H9 (cell line): Measurements from ENCODE around the gene CCNB1IP1. TPM values are rescaled to one million over a fixed set of nuclear protein-coding genes. Genes with fewer than 3 reads are reported as not detected.

Source experiments
- DNase-seq: peaks from one replicate; pipeline ENCODE4 v3.0.0-alpha.2; 2017
- H2AFZ ChIP-seq: one replicate; pipeline ENCODE4 v1.6.1; 2013; ENCODE audit warnings: mild to moderate bottlenecking, low read length, control low read depth, moderate library complexity
- H2AK5ac ChIP-seq: 2 replicates; pipeline ENCODE4 v1.6.1; 2013; ENCODE audit warnings: low read length, control low read depth, mixed read lengths; ENCODE audit not compliant: insufficient read length
- H2BK120ac ChIP-seq: one replicate; pipeline ENCODE4 v1.6.1; 2013; ENCODE audit warnings: low read depth, mild to moderate bottlenecking, low read length, control low read depth, inconsistent platforms; ENCODE audit not compliant: poor library complexity, severe bottlenecking
- H2BK12ac ChIP-seq: 2 replicates; pipeline ENCODE4 v1.6.1; 2013; ENCODE audit warnings: low read length, control low read depth, mixed read lengths, low read depth; ENCODE audit not compliant: insufficient read length
- H2BK15ac ChIP-seq: 2 replicates; pipeline ENCODE4 v1.6.1; 2013; ENCODE audit warnings: low read depth, low read length, control low read depth
- H2BK20ac ChIP-seq: one replicate; pipeline ENCODE4 v1.6.1; 2013; ENCODE audit warnings: low read depth, mild to moderate bottlenecking, low read length, control low read depth, inconsistent platforms; ENCODE audit not compliant: poor library complexity, severe bottlenecking
- H2BK5ac ChIP-seq: 2 replicates; pipeline ENCODE4 v1.6.1; 2013; ENCODE audit warnings: low read length, control low read depth, mixed read lengths; ENCODE audit not compliant: insufficient read length
- H3K14ac ChIP-seq: 2 replicates; pipeline ENCODE4 v1.6.1; 2013; ENCODE audit warnings: low read length, control low read depth; ENCODE audit not compliant: insufficient read depth
- H3K18ac ChIP-seq: 2 replicates; pipeline ENCODE4 v1.6.1; 2013; ENCODE audit warnings: low read depth, mild to moderate bottlenecking, mixed read lengths, low read length, control low read depth; ENCODE audit not compliant: insufficient read length
- H3K23ac ChIP-seq: 2 replicates; pipeline ENCODE4 v1.6.1; 2013; ENCODE audit warnings: low read length, control low read depth, mixed read lengths, low read depth; ENCODE audit not compliant: insufficient read length
- H3K23me2 ChIP-seq: 2 replicates; pipeline ENCODE4 v1.6.1; 2013; ENCODE audit warnings: low read depth, mild to moderate bottlenecking, mixed read lengths, low read length, control low read depth; ENCODE audit not compliant: insufficient read length, poor library complexity, severe bottlenecking
- H3K27ac ChIP-seq: 2 replicates; pipeline ENCODE4 v1.5.1; 2013; ENCODE audit warnings: low read length, control low read depth, mixed read lengths, low read depth; ENCODE audit not compliant: insufficient read length
- H3K27me3 ChIP-seq: 2 replicates; pipeline ENCODE4 v1.6.1; 2013; ENCODE audit warnings: low read length, control low read depth, inconsistent platforms; ENCODE audit not compliant: insufficient read depth
- H3K4ac ChIP-seq: 2 replicates; pipeline ENCODE4 v1.6.1; 2013; ENCODE audit warnings: low read depth, mild to moderate bottlenecking, control low read depth, inconsistent platforms, low read length, moderate library complexity
- H3K4me1 ChIP-seq: 2 replicates; pipeline ENCODE4 v1.6.1; 2013; ENCODE audit warnings: low read length, control low read depth, inconsistent platforms; ENCODE audit not compliant: insufficient read depth
- H3K4me2 ChIP-seq: 2 replicates; pipeline ENCODE4 v1.6.1; 2013; ENCODE audit warnings: low read length, control low read depth, mixed read lengths; ENCODE audit not compliant: insufficient read length, insufficient read depth
- H3K56ac ChIP-seq: 2 replicates; pipeline ENCODE4 v1.6.1; 2013; ENCODE audit warnings: low read depth, mild to moderate bottlenecking, mixed read lengths, low read length, control low read depth; ENCODE audit not compliant: insufficient read length
- H3K79me1 ChIP-seq: 2 replicates; pipeline ENCODE4 v1.6.1; 2013; ENCODE audit warnings: low read depth, mild to moderate bottlenecking, moderate library complexity, low read length, control low read depth, inconsistent platforms; ENCODE audit not compliant: insufficient read depth, poor library complexity, severe bottlenecking
- H3K79me2 ChIP-seq: 2 replicates; pipeline ENCODE4 v1.6.1; 2013; ENCODE audit warnings: low read length, control low read depth, inconsistent platforms; ENCODE audit not compliant: insufficient read depth
- H3K9ac ChIP-seq: 2 replicates; pipeline ENCODE4 v1.6.1; 2013; ENCODE audit warnings: low read length, control low read depth, mixed read lengths; ENCODE audit not compliant: insufficient read length; ENCODE audit errors: extremely low read depth
- H3K9me3 ChIP-seq: one replicate; pipeline ENCODE4 v1.6.1; 2013; ENCODE audit warnings: low read depth, low read length, inconsistent platforms; ENCODE audit not compliant: control insufficient read depth
- H3T11ph ChIP-seq: one replicate; pipeline ENCODE4 v1.6.1; 2013; ENCODE audit warnings: mild to moderate bottlenecking, low read length, control low read depth, inconsistent platforms
- H4K20me1 ChIP-seq: one replicate; pipeline ENCODE4 v1.6.1; 2013; ENCODE audit not compliant: control insufficient read depth, insufficient read length, insufficient read depth
- H4K5ac ChIP-seq: 2 replicates; pipeline ENCODE4 v1.6.1; 2013; ENCODE audit warnings: low read depth, mild to moderate bottlenecking, mixed read lengths, low read length, control low read depth; ENCODE audit not compliant: insufficient read length
- H4K8ac ChIP-seq: replicated peaks from 2 replicates; pipeline ENCODE4 v1.6.1; 2013; ENCODE audit warnings: low read length, control low read depth, mixed read lengths, low read depth; ENCODE audit not compliant: insufficient read length
- H4K91ac ChIP-seq: 2 replicates; pipeline ENCODE4 v1.6.1; 2013; ENCODE audit warnings: low read depth, mild to moderate bottlenecking, moderate library complexity, mixed read lengths, low read length, control low read depth; ENCODE audit not compliant: insufficient read length
- H3K27ac Mint-ChIP-seq, 3 experiments: 2 replicates in 2 of 3; 3 replicates in 1 of 3; pipeline ENCODE4 v1.8.0; 2020 to 2021; ENCODE audit warnings: mixed read lengths in 3 of 3, mild to moderate bottlenecking in 1 of 3, moderate library complexity in 1 of 3
- H3K27me3 Mint-ChIP-seq: 2 replicates; pipeline ENCODE4 v1.8.0; 2021; ENCODE audit warnings: low read depth, mild to moderate bottlenecking, moderate library complexity, mixed read lengths
- H3K36me3 Mint-ChIP-seq, 3 experiments: 2 replicates in 2 of 3; 3 replicates in 1 of 3; pipeline ENCODE4 v1.8.0; 2020 to 2021; ENCODE audit warnings: low read depth in 3 of 3, mixed read lengths in 3 of 3; ENCODE audit not compliant: insufficient read depth in 1 of 3
- H3K4me1 Mint-ChIP-seq, 2 experiments: 2 replicates each; pipeline ENCODE4 v1.8.0; 2020; ENCODE audit warnings: mixed read lengths in 2 of 2
- H3K4me3 Mint-ChIP-seq, 2 experiments: 2 replicates in 1 of 2; 3 replicates in 1 of 2; pipeline ENCODE4 v1.8.0; 2020 to 2021; ENCODE audit warnings: mild to moderate bottlenecking in 2 of 2, mixed read lengths in 2 of 2, moderate library complexity in 1 of 2
- H3K9me3 Mint-ChIP-seq, 2 experiments: 2 replicates in 1 of 2; 3 replicates in 1 of 2; pipeline ENCODE4 v1.8.0; 2020; ENCODE audit warnings: mild to moderate bottlenecking in 2 of 2, mixed read lengths in 2 of 2, moderate library complexity in 1 of 2
- WGBS: extraction: QIAGEN DNeasy Blood & Tissue Kit; methylation state at CpG from one replicate; pipeline ENCODE4 v1.1.7; 2013; ENCODE audit warnings: missing lambda C conversion rate, low lambda C conversion rate, mixed read lengths; ENCODE audit not compliant: insufficient read length; ENCODE audit errors: extremely low coverage; 5-methylcytosine and 5-hydroxymethylcytosine counted together
- long read RNA-seq: library from polyadenylated mRNA; unstranded; transcript quantifications from one replicate; pipeline ENCODE4 v2.0.0, GENCODE V29; 2020
- total RNA-seq: library from RNA; stranded (reverse); gene quantifications from 2 replicates; pipeline ENCODE4 v1.2.1, GENCODE V29; 2021
- TF ChIP-seq, protein P1 (sequence below): fragments of 200-600 bp; sonication (generic); conservative IDR thresholded peaks from 3 replicates; pipeline ENCODE4 v1.8.0; 2021; ENCODE audit warnings: antibody characterized with exemption, mild to moderate bottlenecking

CCNB1IP1 gene, protein sequence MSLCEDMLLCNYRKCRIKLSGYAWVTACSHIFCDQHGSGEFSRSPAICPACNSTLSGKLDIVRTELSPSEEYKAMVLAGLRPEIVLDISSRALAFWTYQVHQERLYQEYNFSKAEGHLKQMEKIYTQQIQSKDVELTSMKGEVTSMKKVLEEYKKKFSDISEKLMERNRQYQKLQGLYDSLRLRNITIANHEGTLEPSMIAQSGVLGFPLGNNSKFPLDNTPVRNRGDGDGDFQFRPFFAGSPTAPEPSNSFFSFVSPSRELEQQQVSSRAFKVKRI
- total RNA-seq, result 165 and 168 TPM in 2 replicates
- long read RNA-seq, transcript CCNB1IP1-201 (6 exons, 1,305 nt), result minor isoform, 10 of 458 reads
- long read RNA-seq, transcript CCNB1IP1-206 (8 exons, 1,686 nt), result minor isoform, 9 of 458 reads
- long read RNA-seq, transcript CCNB1IP1-203 (7 exons, 1,613 nt), result minor isoform, 5 of 458 reads
- long read RNA-seq, transcript CCNB1IP1-202 (7 exons, 1,479 nt), result major isoform, 334 of 458 reads
- long read RNA-seq, partial matches to known transcripts, result 60 of 458 reads
- long read RNA-seq, other reads (novel, unspliced or antisense), result 38 of 458 reads

- Histone ChIP-seq H2AFZ (no peak within 1 kb of the TSS), H3T11ph (peak within 1 kb of the TSS; percentile 86), H3K23ac (no peak within 1 kb of the TSS), H3K23me2 (peaks cover 6% of the 10 kb centered on the region), H3K79me2 (peaks cover 35% of the 10 kb centered on the region), H2BK15ac (no peak within 1 kb of the TSS), H3K4me1 (peaks cover 6% of the 10 kb centered on the region), H4K5ac (peak within 1 kb of the TSS; percentile 13), H3K27me3 (no peaks in the 10 kb centered on the region), H3K18ac (peak within 1 kb of the TSS; percentile 87), H4K8ac (no peak within 1 kb of the TSS), H3K56ac (peak within 1 kb of the TSS; percentile 19), H3K4me2 (peak within 1 kb of the TSS; percentile 44), H3K27ac (peak within 1 kb of the TSS; percentile 10), H2AK5ac (no peak within 1 kb of the TSS), H3K9ac (peak within 1 kb of the TSS; percentile 97), H3K9me3 (no peaks in the 10 kb centered on the region), H2BK20ac (no peak within 1 kb of the TSS), H3K79me1 (no peaks in the 10 kb centered on the region), H2BK12ac (no peak within 1 kb of the TSS), H3K14ac (peak within 1 kb of the TSS; percentile 84; the same call in 1 of the 2 replicates), H2BK120ac (peak within 1 kb of the TSS; percentile 81), H3K4ac (peak within 1 kb of the TSS; percentile 6; the same call in 1 of the 2 replicates), H4K20me1 (no peaks in the 10 kb centered on the region), H4K91ac (peak within 1 kb of the TSS; percentile 36), H2BK5ac (peak within 1 kb of the TSS; percentile 2)
- H3K4me3 Mint-ChIP-seq, result peak within 1 kb of the TSS; percentile 95 to 99
- peaks cover 16 to 40% (median 29%) of the 10 kb centered on the region in 3 experiments; a peak in 6 of 7 replicates for H3K36me3 Mint-ChIP-seq
- H3K9me3 Mint-ChIP-seq, result peaks cover 0 to 3% of the 10 kb centered on the region in 2 experiments; a peak in 1 of 5 replicates
- WGBS, result no CpG with 5 or more reads among the region's 19 CpGs
- TF ChIP-seq, protein P1, sequence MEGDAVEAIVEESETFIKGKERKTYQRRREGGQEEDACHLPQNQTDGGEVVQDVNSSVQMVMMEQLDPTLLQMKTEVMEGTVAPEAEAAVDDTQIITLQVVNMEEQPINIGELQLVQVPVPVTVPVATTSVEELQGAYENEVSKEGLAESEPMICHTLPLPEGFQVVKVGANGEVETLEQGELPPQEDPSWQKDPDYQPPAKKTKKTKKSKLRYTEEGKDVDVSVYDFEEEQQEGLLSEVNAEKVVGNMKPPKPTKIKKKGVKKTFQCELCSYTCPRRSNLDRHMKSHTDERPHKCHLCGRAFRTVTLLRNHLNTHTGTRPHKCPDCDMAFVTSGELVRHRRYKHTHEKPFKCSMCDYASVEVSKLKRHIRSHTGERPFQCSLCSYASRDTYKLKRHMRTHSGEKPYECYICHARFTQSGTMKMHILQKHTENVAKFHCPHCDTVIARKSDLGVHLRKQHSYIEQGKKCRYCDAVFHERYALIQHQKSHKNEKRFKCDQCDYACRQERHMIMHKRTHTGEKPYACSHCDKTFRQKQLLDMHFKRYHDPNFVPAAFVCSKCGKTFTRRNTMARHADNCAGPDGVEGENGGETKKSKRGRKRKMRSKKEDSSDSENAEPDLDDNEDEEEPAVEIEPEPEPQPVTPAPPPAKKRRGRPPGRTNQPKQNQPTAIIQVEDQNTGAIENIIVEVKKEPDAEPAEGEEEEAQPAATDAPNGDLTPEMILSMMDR, result no peak
- peaks cover 30% of the 10 kb centered on the region in 2 experiments for H3K4me1 Mint-ChIP-seq
- H3K27ac Mint-ChIP-seq, result peak within 1 kb of the TSS; percentile 99 to 100 (median 99)
- DNase-seq, result peak; percentile 76
- no peaks in the 10 kb centered on the region for H3K27me3 Mint-ChIP-seq
These were observed at the start of gene CCNB1IP1 for GRCh38 chr14:20332788-20333493. Gene CCNB1IP1, minus strand, starts transcription at chr14:20333279. Its CDS starts 16,756 bp downstream, at chr14:20316523.
